GM19193 (cell line): ENCODE results near the gene PLEKHG3.

ENCODE experiments used
- POLR2A ChIP-seq: IDR thresholded peaks from 4 replicates; pipeline ENCODE4 v1.6.1; 2011; ENCODE audit not compliant: insufficient read depth, insufficient read length; ENCODE audit errors: extremely low read depth

The PLEKHG3 gene

DNA sequence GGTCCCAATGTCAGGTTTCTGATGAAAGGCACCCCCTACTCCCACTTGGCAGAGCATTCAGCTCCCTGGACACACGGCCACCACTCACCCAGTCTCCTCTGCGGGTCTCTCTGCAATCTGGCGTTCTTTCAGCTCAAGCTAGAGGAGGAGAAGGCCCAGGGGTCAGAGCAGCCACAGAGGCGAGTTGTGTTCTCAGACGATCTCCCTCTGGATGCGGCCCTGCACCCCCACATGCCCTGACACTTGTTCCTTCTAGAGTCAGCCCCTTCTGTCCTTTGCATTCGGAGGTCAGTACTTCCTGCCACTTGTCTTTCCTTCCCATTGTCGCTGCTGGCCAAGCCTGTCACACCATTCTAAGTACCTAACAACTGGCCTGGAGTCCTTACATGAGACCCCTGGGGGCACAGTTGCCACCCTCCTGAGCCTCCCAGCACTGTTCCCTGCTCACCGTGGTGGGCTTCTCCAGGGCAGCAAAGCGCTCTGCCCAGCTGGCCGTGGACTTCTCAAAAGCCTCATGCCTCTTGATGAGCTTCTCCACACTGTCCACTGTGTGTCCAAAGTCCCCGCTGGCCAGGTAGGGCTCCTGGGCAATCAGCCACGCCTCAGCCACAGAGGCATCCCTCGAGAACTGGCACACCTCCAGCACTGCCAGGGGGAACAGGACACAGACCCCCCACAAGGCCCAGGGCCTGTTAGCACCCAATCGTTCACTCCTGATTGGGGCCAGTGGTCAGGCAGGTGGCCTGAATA, 63.2 kb downstream of the PLEKHG3 start:
- no peak for TF ChIP-seq POLR2A

DNA sequence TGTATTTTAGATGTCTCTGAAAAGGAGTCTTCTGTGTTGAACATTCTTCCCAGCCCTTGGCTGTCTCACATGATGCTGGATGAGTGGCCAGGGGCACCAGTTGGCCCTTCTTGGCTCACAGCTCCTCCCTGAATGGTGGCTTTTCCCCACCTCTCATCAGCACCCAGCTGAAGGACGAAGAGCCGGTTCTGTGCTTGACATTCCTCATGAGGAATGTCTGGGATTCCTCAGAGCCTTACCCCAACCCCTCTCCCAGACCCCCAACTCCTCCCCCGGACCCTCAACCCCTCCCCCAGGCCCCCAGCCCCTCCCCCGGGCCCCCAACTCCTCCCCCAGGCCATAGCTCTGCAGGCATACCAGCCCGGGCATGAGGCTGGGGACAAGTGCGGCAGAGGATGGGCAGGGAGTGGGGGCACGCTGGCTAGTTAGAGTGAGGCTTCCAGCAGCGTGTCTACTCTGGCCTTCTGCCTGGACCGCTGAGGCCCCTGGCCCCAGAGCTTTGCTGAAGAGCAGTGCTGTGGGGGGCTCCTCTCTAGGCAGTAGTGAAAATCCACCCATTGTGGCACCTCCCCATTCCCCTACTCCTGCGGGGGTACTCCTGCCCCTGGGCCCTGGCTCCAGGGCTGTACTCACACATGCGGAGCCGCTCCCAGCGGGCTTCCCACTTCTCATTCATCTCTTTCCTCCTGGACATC, 64.3 kb downstream of the PLEKHG3 start:
- TF ChIP-seq POLR2A: no peak

DNA sequence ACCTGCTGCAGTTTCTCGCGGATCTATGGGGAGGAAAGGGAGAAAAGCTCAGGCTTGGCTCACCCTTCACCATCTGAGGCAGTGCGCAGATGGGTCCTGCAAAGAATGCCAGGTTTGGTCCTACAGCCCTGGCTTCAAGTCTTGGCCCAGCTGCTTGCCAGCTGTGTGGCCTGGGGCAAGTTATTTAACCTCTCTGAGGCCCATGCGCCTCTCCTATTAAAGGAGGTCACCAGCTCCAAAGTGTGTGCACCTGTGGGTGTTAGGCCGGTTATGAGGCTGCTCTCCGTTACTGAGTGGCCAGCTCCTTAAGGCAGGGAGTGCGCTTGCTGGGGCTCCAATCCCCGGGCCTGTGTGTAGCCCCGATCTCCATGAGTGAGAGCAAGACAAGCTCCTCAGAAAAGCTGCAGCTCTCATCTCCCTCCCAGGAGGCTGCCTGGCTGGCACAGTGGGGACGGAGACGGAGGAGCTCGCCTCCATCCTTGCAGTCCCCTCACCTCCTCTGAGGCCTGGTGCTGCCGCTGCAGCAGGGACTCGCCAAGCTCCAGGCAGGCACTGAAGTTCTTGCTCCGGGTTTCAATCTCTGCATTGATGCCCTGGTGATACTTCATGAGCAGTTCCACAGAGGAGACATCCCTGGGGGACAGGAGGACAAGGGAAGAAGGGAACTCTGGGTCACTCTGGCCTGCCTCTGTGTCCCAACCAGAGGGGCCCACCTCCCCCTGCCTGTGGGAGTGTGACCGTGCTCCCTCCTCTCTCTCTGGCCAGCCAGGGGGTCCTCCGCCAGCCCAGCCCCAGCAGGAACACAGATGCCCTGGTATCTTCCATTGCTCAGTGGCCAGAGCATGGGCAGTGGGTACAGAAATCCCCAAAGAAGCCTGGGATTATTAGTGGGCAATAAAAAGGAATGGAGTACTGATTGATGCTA, 65.1 kb downstream of the PLEKHG3 start:
- TF ChIP-seq POLR2A: no peak

DNA sequence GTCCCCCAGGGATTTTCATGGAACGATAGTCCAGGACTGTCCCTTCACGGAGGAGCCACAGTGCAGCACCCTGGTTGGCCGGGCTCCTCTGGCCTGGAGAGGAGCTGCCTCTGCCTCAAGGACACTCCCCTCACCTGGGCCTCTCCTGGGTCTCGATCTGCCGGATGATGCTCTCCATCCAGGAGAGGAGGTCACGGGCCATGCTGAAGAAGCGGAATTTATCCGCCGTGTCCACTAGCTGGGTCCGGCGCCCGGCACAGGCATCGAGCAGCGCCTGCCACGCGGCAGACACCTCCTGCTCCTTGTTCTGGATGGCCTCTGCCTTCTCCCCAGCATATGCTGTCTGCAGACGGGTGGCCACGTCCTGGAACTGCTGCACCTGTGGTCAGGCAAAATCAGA, 66.5 kb downstream of the PLEKHG3 start:
- TF ChIP-seq POLR2A: no peak

DNA sequence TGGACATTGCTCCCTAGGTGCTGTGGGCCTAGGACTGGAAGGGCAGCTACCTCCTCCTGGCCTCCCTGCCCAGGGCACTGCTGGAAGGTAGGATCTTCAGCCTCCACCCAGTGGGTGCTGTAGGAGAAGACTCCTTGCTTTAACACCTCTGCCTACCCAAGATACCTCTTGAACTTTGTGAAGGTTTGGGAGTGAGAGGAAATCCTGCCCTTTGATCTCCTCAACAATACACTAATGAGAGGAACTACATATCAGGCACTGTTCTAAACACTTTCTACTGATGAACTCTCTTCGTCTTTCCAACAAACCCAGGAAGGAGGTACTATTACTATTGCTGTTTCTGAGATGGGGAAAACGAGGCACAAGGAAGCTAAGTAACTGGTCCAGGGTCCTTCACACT, 66.9 kb downstream of the PLEKHG3 start:
- TF ChIP-seq POLR2A: no peak

DNA sequence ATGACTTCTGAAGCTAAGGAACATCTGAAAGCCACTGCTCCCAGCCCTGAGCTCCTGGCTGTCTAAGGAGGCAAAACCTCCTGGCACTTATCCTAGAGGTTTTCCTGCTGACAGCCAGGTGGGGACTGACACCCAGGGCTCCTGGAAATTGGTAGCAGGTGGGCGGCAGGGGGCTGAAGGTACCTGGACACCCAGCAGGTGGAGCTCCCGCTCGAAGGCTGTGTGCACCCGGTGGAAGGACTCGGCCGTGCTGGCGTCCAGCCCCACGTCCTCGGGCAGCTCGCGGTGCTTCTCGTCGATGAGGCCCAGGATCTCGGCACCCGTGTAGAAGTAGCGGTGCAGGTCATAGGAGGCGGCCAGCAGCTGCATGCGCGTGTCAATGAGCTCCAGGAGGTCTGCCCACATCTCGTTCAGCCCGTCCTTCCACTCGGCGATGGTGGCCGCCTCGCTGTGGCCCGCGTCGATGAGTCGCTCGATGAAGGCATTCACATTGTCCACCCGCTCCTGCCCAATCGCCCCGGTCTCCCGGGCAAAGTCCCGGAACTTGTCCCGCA, 68.2 kb downstream of the PLEKHG3 start:
- TF ChIP-seq POLR2A: no peak

DNA sequence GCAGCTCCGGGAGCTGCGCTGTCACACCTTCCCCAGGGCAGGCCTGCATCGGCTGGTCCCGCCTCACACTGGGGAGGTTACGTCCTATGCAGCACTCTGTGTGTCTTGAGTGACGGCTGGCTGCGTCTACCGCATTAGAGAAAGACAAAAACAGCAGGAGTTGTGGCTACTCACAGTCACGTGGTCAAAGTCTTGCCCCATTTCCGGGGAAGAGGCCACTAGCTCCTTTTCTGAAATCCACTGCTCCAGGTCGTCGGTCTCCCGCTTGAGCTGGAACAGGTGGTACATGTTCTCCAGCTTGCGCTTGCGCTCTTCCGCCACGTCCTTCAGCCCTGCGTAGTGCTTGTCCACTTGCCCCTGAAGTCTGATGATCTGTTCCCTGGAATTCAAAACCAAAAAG, 68.8 kb downstream of the PLEKHG3 start:
- no peak for TF ChIP-seq POLR2A

DNA sequence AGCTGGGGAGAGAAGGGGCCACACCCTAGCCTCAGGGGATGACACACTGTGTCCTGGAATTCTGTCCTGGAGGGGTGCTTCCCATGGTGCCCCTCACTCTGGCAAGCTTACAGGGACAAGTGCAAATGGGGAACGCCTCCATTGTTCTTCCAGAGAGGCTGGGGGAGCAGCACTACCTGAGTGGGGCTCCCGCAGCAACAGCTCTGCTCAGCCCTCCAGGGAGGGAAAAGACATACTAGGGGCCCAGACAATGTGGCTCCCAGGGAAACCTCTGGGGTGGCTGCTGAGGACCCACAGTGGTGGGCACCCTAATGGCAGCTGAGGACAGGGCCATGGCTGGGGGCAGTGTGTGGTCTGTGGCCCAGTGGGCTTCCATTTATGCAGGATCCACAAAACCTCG, 69.4 kb downstream of the PLEKHG3 start:
- no peak for TF ChIP-seq POLR2A

DNA sequence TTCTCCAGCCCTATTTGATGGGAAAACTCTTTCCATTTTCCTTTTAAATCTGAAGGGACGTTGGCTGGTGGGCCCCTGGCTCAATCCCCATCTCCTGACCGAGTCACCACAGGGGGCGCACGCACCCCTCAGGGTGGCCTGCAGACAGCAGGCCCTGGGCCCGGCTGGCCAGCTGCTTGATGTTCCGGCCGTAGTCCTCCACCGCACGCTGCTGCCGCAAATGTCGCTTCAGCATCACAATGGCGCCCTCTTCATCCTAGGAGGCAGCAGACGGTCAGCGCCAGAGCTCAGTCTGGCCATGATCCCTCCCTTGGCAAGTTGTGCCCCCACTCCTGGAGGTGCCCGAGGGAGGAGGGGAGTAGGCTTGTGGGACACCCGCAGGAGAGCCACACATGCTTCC, 70.0 kb downstream of the PLEKHG3 start:
- no peak for TF ChIP-seq POLR2A

DNA sequence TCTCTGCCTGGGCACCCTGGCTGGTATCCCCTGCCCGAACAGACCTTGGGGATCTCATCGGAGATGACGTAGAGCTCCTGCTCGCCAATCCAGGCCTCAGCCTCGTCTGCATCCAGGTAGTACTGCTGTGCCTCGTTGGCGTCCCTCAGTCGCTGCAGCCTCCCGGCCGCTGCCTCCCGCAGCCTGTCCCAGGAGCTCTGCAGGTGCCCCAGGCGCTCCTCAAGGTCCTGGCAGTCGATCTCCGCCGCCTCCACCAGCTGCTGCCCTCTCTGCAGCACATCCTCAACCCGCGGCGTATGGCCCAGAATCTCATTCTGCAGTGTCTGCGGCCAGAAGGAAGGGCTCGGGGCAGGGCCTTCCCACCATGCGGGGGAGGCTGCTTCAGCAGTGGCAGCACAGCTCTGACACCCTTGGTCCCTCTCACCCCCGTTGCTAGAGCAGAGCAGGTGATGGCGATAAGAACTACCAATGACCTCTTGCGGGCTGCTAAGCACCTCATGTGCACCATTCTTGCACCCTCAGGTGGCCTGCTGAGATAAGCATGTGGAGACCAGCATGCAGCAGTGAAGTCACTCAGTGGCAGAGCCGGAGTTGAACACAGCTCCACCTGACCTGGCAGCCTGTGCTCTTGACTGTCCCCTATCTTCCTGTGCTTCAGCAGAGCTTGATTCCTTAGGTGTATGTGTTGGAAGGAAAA, 71.0 kb downstream of the PLEKHG3 start:
- TF ChIP-seq POLR2A: no peak

DNA sequence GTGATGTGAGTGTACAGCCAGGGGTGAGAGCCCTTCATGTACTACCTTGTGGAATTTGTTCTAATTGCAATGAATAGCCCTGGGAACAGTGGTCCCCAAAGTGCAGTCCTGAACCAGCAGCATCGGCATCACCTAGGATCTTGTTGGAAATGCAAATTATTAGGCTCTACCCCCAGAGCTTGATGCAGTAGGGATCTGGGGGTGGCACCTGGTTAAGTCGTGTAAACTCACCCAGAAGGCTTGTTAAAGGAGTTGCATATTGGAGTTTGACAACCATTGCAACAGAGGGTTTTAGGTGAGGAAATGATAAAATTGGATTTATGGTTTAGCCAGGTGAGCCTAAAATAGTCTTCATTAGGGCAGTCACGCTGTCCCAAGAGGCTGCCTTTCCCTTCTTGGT, 73.2 kb downstream of the PLEKHG3 start:
- TF ChIP-seq POLR2A: no peak

DNA sequence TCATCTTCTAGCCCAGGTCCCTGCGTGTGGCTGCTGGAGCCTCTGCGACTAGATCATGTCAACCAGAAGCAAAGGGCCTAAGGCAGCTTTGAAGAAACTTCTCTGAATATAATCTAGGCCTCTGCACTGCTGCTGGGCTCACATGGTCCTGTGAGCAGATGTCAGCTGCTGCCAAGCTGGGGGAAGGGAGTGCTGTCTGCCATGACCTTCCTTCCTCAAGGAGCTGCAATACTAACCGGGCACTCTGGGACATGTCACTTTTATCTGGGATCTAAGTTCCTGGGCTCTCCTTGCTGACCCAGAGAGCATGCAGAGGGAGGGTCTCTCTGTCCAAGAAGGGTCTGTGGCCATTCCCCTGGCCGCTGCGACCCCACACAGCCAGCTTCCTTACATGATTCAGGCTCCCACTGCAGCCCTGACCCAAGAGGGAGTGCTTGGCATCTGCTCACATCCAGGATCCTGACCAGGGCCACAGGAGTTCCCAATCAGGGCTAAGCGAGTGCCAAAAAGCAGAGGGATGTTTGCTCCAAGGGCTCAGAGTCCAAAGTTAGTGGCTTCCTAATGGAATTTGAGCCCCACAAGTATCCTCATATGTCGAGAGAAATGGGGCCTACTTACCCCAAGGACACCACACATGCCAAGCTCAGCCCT, 74.0 kb downstream of the PLEKHG3 start:
- no peak for TF ChIP-seq POLR2A

DNA sequence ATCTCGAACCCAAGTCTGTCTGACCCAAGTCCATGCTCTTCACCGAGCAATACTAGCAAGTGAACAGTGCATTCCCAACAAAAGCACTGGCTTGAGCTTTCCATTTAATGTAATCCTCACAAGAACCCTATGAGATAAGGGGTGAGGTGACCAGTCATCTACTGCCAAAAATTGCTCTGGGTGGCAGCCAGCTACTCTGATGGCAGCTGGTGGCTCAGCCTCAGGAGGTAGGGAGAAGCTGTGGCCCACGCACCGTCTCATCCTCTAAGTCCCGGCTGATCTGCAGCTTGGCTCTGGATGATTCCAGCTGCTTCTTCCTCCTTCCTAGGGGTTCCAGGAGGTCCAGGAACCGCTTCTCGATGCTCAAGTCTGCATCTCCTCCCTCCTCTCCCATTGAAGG, 75.2 kb downstream of the PLEKHG3 start:
- no peak for TF ChIP-seq POLR2A

DNA sequence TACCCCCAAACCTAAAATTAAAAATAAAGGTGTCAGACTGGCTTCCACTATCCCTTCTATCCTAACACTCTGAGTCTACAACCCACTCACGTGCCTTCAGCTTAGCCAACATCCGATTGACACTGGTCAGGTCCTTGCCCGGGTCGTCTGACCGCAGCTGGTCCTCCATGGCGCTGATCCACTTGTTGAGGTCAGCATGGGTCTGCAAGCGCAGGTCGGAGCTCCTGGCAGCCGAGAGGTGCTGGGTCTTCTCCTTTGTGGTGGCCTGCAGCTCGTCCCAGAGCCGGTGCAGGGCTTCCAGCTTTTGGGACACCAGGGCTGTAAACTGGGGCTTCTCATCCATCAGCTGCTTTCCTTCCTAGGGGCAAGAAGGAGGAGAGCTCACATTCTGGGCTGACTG, 78.0 kb downstream of the PLEKHG3 start:
- no peak for TF ChIP-seq POLR2A
